T follicular helper cell (primary cell): ENCODE data around the gene RAD21L1.

Experiments used
- DNase-seq: peaks from one replicate; pipeline ENCODE4 v3.0.0-alpha.2; 2020; ENCODE audit warnings: low read depth

Gene RAD21L1

DNA sequence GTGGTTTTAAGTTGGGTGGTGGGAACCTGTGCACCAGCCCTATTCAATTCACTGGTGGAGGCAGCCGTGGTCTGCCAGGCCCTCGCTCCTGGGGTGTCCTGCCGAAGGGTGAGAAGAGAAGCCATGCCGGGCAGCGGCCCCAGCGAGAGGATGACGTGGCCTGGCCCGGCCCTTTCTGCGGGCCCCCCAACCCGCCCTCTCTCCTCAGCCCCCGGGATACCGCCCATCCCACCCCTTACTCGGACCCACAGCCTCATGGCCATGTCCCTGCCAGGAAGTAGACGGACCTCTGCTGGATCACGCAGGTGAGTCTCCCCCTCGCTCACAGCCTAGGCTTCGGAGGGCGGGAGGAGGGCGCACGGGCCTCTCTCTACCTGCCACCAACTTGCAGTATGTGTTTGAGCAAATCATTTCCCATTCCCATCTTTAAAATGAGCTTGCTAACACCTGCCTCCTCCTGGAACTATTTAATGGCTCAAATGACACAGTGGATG, 70.3 kb downstream of the RAD21L1 start:
- DNase-seq = no peak

DNA sequence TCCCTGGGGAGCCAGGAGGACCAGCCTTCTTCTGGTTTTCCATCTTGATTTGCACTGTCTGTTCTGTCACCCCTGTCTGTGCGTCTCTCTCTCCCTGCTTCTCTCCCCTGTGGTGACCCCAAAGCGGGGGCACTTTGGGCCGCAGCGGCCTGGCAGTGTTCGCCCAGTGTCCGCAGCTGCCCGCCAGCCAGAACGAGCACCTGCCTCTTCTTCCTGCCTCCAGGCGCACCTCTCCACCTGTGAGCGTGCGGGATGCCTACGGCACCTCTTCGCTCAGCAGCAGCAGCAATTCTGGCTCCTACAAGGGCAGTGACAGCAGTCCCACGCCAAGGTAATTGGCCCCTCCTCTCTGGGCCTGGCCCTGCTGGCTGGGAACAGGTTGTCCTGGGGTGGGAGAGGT, 71.1 kb downstream of the RAD21L1 start:
- no peak for DNase-seq

DNA sequence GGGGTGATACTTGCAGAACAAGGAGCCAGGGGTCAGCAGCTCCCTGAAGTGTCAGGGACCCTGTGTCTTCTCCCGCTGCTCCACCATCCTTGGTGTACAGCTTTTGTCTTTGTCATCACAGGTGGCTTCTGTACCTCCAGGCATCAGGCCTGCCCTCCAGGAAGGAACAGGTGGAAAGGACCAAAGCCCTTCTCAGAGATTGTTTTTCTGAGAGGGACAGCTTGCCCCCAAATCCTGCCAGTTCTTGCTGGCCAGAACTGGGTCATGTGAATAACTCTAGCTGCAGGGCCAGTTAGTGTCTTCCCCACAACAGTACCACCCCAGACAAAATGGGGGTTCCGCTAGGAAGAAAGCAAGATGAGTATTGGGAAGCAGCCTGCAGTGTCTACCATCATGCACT, 71.6 kb downstream of the RAD21L1 start:
- DNase-seq = no peak

DNA sequence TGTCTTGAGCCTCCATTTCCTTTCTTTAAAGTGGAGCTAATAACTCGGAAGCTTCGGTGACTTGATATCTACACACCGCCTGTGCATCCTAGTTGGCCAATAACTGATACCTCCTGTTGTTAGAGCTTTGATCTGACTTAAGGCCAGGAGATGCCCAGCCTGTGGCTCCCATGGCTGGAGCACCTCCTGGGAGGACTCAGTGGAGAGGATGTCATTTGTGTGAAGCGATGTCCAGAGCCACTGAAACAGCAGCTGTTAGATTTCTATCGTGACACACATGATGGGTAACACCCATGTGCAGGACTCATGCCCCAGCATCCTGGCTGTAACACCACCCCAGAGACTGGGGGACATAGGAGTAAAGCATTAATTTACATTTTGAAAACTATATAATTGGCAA, 72.3 kb downstream of the RAD21L1 start:
- DNase-seq = no peak

DNA sequence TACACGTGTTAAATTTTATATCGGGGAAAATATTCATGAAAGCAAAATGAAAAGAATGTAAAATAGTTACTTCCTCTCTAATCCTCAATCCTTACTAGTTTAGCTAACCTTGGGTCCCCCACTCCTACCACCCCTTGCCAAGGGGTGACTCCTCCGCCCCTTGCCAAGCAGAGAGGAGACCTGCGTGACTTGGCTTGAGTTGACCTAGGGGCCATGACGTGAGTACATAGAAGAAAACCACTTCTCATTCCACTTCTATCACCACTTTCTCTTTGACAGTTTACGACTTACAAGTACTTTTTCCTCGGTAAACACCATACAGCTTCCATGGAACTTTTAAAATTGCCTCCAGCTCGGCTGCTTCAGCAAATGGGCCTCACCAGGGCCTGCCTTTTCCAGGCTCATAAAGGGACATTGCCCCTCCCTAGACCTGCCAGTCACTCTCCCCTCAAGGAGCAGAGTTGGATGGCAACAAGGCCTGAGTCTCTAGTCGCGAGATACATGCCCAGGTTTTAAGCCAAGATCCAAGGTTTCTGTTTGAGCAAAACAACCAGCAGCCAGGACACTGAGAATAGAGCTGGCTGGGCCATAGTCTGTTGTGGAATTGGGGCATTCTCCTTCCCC, 73.2 kb downstream of the RAD21L1 start:
- DNase-seq = no peak

DNA sequence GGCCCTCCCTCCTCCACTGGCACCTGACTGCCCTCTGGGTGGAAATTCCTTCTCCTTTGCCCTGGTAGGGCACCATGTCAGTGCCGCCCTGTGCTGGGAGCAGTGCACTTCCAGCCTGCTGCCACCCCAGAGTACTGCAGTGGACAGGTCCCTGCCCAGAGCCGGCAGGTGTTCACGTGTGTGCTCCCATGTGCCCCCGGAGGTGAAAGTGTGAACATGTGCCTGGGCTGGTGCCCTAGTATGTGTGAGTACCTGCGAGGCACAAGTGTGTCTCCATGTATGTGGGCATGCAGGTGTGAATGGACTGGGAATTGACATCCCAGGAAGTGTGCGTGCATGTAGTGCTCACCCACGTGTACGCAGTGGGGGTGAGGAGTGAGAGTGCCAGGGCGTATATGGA, 73.7 kb downstream of the RAD21L1 start:
- DNase-seq = no peak

DNA sequence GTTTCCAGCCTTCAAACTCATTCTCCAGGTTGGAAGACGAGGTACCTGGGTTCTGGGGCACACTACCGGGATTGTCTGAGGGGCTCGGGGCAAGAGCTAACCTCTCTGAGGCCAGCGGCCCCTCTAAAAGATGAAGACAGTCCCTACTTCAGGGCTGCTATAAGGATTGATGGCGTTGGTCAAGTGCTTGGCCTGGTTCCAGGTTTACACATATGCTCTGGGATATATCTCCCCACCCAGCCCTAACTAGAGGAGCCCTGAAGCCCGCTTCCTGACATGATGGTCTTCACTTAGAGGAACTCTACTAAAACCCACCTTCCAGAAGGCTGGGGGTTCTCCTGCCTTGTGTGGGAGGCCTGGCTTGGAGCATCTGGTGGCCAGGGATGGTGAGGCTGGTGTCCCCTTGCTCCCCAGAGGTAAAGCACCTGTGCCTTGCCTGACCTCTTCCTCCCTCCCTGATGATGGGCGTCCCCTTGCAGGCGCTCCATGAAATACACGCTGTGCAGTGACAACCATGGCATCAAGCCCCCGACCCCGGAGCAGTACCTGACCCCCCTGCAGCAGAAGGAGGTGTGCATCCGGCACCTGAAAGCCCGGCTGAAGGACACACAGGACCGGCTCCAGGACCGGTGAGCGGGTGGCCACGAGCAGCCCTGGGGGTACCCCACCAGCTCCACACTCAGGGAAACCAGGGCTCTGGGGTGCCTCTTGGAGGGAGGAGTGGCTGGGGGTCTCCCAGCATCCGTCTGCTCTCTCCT, 74.4 kb downstream of the RAD21L1 start:
- DNase-seq = no peak

DNA sequence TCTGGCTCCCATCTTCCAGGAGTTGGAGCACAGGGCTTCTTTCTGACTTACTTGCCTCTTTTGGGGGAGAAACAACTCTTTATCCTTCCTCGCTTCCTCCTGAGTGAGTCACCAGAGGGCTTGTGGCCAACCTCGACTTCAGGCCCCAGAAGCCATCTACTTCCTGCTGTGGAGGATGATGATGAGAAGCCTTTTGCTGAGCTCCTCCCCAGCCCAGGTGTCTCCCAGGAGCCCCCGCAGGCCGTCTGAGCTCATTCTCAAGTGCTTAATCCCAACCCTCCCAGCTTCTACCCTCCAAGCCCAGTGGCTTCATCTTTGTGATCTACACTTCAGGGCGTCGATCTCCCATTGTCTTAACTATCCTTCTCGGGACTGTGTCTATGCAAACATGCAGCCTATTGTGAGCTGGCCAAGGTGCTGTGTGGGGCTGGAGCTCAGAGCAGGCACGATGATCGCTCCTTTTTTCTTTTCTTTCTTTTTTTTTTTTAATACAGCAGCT, 75.2 kb downstream of the RAD21L1 start:
- no peak for DNase-seq

DNA sequence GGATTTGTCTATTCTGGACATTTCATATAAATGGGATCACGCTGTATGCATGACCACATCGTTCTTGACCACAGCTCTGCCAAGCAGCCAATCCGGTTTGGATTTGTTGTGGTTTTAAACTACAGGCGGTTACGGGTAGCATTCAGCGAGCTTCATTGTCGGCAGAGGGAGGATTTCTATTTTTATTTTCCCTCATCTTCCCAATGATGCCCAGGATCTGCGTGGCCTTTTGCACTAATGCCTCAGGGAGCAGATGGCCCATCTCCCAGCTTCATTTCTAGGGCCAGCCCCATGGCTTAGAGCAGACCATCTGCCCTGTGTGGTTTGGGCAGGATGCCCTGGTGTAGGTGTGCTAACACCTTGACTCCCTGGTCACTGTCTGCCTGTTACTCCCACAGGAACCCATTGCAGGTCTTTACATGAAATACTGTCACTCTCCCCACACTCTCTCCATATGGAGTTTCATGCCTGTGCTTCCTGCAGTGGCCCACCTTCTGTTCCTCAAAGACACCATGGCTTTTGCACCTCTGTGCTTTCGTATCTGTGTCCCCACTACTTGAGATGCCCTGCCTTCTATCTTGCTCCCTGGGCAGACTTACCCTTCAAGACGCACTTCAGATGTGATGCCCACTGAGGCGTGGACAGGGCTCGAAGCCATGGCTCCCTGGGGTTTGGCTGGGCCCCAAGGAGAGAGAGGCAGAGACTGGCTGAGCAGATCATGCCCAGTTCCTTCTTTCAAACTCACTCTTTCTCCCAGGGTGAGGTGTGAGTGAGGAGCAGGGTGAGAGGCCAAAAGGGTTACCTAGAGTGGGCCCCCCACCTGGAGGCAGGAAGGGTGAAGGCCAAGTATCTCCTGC, 77.1 kb downstream of the RAD21L1 start:
- no peak for DNase-seq

DNA sequence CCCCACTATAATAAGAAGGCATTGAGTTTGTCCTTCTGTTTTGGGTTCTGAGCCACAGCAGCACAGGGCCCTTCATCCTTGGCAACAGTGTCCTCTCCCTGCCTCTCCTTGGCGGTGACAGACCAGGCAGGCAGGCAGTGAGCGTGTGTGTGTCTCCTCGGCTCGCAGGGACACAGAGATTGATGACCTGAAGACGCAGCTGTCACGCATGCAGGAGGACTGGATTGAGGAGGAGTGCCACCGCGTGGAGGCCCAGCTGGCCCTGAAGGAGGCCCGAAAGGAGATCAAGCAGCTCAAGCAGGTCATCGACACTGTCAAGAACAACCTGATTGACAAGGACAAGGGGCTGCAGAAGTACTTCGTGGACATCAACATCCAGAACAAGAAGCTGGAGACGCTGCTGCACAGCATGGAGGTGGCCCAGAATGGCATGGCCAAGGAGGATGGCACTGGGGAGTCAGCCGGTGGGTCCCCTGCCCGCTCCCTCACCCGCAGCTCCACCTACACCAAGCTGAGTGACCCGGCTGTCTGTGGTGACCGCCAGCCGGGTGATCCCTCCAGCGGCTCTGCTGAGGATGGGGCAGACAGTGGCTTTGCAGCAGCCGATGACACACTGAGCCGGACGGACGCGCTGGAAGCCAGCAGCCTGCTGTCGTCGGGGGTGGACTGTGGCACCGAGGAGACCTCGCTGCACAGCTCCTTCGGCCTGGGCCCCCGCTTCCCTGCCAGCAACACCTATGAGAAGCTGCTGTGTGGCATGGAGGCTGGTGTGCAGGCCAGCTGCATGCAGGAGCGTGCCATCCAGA, 79.1 kb downstream of the RAD21L1 start:
- DNase-seq = no peak
